GM19193 (cell line): ENCODE measurements around the gene KIF3A.

Experiments used
- POLR2A ChIP-seq: IDR thresholded peaks from 4 replicates; pipeline ENCODE4 v1.6.1; 2011; ENCODE audit not compliant: insufficient read depth, insufficient read length; ENCODE audit errors: extremely low read depth

KIF3A gene

DNA sequence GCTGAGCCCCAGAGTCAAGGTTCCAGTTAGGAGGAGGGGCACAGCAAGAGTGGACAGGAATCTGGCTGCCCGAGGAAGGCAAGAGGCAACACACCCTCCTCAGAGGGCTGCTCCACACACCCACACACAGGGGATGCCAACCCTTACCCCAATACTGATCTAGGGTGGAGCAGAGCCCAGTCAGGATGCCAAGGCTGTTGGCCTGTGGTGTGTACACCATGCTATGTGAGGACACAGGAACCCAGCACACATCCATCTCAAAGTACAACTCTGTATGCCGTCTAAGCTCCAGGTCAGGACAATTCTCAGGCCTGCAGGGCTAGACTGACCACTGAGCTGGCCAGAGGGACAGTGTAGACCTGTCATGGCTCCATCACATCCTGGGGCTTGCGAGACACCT is 37.1 kb upstream of the KIF3A start:
- TF ChIP-seq POLR2A = no peak

DNA sequence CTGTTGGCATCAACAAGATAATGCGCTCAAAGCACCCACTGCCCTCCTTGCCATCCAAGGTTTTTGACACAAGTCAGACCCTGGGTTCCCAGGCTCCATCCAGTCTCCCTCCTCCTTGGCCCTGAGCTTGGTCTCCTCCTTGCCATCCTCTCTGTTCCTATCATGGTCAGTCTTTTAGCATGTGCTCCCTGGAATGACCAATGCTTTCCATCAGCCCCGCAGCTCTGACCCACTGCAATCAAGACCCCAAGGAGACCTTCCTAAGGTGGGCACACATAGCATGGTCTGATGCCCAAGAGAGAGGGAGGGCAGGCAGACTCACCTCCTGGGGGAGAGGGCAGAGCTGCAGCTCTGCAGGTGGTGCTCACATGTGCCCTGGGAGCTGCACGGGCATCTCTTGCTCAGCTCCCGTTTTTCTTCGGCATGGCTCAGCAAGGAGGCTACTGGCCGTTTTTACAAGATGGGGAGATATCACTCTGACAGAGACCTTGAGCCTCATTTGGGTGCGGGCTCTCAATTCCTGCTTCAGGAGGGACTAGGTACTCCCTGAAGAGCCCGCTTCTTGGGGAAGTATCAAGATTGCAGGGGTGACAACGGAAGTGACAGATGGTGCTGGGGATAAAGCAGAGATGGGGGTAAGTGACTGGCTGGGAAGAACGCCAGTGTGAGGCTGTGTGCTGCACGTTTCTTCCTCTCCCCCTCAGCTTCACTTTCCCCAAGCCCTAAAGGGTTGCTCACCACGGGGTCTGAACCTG is 36.4 kb upstream of the KIF3A start:
- TF ChIP-seq POLR2A = no peak

DNA sequence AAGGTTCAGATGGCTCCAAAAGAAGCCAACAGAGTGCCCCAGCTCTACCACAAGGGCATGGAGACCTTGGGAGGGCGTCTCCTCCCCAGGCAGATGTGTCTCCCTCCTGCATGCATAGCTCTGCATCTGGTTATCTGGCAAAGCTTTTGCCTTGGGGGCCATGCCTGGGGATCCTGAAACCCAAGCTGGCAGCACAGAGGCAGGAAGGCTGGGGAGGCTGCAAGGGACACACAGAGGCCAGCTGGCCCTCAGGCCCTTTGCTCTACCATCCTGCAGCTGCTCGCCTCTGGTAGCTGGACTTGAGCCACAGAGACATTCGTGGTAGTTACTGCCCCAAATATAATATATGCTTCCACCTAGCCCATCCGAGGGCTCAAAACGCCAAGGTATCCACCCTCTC is 35.8 kb upstream of the KIF3A start:
- no peak for TF ChIP-seq POLR2A

DNA sequence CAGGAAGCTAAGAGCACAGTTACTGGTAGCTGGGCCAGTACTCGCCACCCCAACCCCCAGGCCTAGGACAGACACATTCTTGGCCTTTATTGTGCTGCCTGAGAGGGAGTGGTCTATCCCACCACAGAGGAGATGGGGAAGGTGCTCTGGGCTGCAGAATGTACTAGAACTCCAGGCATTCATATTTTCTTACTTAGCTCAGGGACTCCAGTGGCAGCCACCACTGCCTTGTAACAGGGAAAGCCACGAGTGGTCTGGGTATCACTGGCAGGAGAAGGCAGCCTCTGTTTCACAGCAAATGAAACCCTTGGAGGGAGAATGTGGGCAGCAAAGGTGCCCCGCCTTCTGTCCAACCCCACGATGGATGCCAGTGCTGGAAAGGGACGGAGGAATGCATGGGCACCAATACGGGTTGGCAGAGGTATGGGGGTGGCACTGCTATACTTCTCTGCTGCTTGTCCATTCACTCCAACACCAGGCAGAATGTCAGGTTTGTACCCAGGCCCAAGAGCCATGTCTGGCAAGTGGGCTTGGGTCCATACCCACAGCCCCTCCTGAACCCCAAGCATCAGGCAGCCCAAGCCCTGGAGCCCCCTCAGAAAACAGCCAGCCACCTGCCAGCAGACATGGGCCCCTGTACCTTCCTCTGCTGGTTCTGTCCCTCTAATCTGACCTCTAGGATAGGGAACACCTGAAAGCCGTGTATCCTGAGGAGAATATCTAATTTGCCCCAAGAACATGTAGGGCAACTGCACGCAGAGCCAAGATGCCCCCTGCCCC is 35.1 kb upstream of the KIF3A start:
- no peak for TF ChIP-seq POLR2A

DNA sequence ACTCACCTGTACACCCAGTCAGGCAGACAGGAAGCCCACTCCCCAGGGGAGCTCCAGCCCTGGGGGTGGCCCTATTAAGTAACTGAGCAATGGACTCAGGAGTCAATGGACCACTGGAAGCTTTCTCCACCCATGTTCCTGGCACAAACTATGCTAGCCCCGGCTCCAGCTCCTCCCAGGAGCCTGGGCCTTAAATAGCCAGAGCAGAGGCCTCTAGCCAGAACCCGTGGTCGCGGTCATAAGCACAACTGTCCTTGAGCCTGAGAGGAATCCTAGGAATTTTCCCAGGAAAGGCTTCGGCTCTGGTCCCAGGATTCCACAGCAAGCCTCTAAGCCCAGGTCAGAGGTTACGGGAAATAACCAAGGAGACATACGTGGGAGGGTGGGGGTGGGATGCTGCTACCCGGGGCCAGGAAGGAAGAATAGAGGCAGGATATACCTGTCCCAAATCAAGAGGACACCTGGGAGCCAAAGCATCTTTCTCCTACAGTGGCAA is 34.2 kb upstream of the KIF3A start:
- no peak for TF ChIP-seq POLR2A

DNA sequence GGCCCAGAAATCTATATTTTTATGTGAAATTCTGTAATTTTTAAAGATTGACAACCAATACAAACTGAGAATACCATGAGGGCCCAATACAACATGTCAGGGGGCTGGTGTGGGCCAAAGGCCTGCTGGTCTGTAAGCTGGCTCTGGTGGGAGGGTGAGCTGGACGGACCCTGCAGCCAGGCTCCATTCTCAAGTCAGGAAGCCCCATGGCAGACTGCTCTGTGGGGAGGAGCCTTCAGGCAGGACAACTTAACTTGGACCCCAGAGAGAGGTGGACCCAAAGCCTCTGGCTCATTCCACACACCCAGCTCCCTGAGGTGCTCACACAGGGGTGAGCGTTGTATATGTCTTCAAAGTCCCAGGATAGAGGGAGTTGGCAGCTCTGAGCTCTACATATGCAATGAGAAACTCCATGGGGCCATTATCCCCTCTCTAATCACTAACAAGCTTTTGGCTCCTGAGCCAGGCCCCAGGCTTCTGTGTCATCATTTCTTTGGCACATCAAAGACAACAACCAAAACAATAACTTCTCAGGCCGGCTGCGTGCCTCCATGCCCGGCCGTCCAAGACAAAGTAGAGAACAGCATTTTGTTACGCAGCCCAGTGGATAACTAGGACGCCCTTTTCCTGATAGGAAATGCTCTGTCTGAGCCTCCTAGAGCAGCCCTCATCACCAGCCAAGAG is 33.3 kb upstream of the KIF3A start:
- TF ChIP-seq POLR2A = no peak

DNA sequence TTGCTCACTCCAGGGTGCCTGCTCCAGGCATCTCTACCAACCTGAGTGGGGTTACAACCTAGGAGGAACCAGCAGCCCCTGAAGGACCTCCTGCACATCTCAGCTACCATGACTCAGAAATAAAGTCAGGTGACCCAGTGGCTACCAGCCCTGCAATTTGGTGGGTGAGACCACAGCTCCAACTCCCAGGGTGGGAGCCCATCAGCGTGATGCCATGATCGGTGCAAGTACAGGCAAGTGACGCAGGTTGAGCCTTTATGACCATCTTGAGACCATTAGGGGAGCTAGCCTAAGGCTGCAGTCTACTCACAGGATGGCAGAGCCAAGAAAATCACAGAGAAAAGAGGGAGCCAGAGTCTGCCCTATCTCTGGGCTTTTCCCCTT is 31.1 kb upstream of the KIF3A start:
- no peak for TF ChIP-seq POLR2A

DNA sequence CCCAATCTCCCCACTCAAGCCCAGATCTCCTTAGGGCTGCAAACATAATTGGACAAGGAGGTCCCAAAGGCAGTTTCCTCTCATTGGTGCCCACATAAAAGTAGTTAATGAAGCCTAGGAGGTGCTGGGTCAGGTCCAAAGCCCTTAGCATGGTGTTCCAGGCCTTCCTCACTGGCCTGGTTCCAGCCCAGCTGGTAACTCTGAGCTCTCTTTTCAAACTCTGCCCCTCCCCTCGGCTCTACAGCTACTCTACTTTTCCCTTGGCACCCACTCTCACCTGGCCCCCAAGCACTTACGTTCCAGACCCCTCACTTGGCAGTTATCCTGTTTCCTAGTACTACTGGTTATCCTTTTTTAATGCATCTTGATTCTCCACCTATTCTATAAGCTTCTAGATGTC is 29.8 kb upstream of the KIF3A start:
- no peak for TF ChIP-seq POLR2A

DNA sequence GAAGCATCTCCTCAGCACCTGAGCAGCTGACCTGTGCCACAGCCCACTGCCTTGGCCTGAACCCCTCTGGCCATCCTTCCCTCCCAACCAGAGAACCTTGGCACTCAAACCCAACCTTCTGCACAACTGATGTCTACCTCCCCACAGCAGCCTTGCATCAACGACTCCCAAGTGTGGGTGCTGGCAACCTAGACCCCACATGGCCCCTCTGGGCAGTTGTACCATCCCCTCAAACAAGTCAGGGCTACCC is 29.4 kb upstream of the KIF3A start:
- TF ChIP-seq POLR2A = no peak

DNA sequence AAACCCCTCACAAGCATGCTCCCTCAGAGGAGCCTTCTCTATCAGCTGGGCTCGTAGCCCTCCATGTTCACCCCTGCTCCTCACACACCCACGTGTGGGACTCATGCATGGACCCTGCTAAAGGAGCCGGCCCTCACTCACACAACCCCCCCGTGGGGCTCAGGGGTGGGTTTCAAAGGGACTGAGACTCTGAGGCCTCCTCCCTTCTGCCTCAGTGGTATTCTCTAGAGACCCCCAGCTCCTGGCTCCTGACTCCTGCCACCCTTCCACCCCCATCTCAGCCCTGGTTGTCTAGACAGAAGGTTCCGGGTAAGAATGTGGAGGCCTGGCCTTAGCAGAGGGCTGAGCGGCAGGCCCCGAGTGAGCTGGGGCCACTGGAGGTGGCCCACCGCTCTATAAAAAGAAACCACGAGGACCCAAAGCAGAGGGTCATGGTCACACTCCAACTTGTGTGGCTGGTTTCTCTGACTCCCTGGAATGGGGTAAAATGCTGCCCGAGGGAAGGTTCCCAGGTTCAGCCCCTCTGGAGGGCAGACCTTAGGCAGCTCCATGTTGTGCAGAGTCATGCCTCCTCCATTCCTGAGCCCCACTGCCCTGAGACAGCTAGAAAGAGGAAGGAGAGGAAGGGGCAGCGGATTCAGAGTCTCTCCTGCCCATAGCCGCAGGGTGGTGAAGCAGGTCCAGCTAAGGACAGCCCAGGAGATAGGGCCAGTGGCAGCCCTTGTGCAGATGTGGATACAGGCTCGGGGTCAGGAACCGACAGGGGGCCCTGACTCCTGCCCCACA is 28.9 kb upstream of the KIF3A start:
- TF ChIP-seq POLR2A = no peak

DNA sequence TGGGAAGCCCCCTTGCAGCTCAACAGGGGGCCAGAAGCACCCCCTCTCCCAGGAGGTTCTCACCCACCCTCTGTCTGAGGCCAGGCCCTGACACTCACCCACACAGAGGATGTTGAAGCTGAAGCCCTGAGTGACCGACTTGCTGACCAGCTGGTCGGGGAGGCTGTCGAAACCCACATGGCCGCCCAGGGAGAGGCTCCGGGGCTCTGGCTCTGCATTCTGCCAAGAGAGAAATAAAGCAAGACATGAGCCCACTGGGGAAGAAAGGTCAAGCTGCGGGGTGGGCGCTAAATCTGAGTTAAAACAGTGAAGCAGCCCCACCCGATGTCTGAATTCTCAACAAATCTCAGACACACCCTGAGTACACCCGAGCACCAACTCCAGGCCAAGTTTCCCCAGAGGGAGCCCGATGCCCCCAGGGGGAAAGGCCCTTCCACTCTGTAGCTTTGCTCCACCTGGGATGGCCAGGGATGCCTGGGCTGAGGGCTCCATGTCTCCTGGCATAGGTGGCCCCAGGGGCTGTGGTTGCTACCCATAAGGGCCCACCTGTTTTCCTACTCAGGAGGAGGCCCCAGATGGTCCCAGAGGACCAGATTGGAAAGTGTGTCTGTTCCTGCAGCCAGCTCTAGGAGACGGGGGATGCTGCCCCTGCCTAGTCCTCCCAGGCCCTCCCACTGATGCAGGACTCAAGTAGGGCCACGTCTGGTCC is 28.1 kb upstream of the KIF3A start:
- no peak for TF ChIP-seq POLR2A

DNA sequence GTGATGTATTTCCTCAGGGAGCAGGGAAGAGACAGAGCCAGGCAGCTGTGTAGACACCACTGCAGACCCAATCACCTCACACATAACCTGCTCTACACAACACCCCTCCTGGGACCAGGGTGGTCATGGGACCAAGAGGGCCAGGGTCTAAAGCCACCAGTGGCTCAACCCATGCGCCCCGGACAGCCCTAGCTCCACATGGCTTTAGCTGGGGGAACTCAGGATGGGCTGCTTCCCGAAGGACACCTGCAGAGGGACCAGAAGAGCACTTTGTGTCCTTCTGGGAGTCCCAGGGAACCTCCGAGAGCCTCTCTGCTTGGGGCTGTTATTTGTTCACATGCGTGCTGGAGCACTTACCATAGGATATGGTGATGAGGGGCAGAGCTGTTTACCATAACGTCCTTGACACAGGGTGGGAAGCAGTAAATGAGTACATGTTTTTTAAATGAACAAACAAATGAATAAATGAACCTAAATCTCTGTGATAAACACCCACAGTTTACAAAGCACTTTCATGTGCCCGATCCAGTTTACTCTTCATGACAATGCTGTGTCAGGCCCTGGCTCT is 27.4 kb upstream of the KIF3A start:
- no peak for TF ChIP-seq POLR2A

DNA sequence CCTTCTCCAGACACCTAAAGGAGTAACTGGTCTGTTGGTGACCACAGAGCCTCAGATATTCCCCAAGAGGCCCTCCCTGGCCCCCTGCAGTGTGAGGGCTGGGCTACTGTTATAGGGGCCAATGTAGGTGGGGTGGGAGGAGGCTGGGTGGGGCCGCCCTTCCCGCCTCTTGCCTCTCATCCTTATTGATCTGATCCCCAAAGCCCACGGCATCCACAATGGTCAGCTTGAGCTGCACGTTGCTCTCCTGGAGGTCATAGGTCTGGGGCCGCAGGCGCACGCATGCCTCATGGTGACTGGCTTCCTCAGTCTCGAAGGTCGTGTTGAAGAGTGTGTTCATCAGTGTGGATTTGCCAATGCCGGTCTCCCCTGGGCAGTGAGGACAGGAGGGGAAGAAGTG is 26.7 kb upstream of the KIF3A start:
- TF ChIP-seq POLR2A = no peak
